ENCODE data around the gene ZNF439.

- TF ChIP-seq CTCF (IDR thresholded peaks at IDR 0.05) (no peak), POLR2A (IDR thresholded peaks at IDR 0.05) (no peak)
These were observed 12.8 kb downstream of the ZNF439 start for GRCh38 chr19:11861301-11861700.
